A172 (cell line): ENCODE measurements around the gene FOXK2. TPM values are rescaled to one million over a fixed set of nuclear protein-coding genes. Genes with fewer than 3 reads are reported as not detected.

Source experiments
- DNase-seq: peaks from one replicate; pipeline ENCODE4 v3.0.0-alpha.2; 2015; ENCODE audit warnings: low spot score
- total RNA-seq: library from RNA; depleted of rRNA; stranded (reverse); fragments of >200 nt; shearing (Covaris generic); gene quantifications from 2 replicates; pipeline ENCODE4 v1.2.3, GENCODE V29; 2014; rRNA removed

FOXK2 gene
- 33.6 and 37.0 TPM in 2 replicates for total RNA-seq

DNA sequence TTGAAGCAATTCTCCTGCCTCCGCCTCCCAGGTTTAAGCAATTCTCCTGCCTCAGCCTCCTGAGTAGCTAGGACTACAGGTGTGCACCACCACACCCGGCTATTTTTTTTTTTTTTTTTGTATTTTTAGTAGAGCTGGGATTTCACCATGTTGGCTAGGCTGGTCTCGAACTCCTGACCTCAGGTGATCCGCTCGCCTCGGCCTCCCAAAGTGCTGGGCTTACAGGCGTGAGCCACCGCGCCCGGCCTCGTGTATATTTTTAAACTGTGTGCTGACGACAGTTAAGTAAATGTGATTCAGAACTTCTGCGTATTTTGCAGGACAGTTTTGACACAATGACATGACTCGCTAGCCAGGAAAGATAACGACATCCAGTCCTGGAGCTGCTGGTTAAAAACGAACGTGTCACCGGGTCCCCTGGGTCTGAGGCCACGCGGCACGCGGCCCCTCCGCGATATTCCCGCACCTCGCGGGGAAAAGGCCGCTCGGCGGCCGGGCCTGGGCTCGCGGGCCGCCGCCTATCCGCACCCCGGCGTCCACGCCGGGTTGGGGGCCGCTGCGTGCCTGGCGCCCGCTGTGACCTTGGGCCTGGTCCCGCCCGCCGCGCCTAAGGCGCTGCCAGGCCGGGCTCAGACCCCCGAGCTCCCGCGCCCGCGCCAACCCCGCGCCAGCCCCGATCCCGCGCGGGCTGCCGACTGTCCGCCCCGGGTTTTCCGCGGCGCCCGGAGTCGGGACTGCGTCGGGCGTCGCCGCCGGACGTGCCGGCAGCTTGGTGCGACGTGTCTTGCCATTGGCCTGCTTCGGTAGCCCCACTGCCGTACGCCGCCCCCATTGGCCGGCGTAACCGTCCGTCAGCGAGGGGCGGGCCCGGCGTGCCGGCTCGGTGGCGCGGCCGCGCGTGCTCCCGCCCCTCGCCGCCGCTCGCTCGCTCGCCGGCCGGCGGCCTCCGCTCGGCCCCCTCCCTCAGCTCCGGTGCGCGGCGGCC, at the start of gene FOXK2:
FOXK2 (plus strand) TSS at position 907 of the 985 bp plus-strand sequence. CDS start 157 bp downstream, outside the sequence.
- DNase-seq = peak; percentile 84

GRCh38 chr17:82470065-82470464, 49.5 kb upstream of the FOXK2 start:
- DNase-seq = no peak

DNA sequence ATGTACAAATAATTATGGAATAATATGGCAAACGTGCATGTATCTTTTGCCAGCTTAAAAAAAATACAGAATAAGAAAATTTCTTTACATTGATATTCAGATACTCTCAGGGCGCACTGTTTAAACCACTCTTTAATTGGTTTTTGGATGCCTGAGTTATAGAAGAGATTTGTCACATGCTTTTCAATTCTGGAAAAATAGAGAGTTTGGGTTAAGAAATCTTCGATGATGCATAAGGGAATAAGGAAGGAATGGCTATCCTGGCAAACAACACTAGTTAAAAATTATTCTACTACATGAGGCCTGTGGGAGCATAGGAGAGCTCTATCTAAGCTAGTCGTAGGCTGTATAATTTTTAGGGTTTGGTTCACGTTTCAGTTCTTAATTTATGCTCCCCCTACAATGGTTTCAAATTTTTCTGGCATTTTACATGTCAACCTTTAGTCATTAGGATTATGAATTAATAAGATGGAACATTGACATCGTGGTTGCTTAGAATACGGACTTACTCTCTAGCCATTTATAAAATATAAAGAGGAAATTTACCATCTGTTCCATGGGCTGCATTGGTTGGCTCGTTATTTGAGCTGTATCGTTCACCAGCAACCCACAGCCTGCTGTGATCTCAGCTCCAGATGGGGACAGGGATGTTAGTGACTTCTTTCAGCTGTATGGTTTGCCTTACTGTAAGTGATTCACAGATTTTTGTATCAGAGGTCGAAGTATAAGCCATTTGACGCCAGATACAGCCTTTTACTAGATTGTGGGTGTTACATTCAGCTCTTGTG, 45.1 kb upstream of the FOXK2 start:
- no peak for DNase-seq

- DNase-seq = peak; percentile 56
These were observed 44.1 kb upstream of the FOXK2 start for GRCh38 chr17:82475458-82475857.

DNA sequence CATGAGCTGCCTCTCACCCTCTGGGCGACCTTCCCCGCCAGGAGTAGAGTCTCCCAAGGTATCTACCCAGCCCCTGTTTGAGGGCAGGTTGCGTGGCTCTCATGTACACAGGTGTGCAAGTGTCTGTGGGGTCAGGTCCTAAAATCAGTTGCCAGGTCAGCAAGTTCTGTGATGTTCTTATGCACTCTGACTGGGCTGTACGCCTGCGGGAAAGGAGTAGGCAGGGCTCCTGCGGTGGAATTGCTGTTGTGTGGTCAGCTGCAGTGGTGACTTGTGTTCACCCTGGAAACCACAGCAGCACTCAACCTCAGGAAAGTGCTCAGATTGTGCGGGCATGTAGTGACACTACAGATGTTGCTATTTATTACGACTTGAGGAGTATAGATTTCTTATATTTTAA, 41.6 kb upstream of the FOXK2 start:
- DNase-seq = peak; percentile 25

DNA sequence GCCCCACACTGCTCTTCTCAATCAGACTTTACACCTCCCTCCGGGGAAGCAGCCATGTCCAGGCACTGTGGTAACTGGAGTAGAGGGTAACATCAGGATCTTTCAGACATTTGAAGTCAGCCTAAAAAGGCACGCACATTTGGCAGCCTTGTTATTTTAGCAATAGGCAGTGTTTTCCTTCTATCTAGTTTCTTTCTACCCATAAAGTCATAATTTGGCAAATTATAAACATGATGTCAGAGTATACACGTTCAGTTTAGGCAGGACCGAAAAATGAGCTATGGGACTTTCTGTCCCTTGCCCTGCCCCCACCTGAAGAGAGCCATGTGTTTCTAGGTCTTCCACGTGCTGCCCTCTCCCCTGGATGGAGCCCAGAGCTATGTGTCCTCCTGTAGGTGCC, 39.9 kb upstream of the FOXK2 start:
- DNase-seq = no peak

- DNase-seq = no peak
These were observed 39.2 kb upstream of the FOXK2 start for GRCh38 chr17:82480318-82480717.

DNA sequence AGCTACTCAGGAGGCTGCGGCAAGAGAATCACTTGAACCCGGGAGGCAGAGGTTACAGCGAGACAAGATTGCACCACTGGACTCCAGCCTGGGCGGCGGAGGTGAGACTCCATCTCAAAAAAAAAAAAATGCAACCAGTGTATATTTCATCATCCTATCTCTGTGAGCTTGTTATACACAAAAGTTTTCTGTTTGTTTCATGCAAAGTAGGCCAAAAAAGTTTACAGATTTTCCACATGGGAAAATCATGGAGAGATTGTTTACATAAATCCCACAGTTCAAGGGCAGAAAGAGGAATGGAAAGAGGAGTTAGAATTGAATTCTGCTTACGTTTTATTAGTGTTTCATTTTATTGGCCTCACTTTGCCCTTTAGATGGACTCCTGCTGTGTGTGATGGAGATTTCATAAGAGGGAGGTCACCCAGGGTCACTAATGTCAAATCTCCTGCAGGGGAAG, 36.3 kb upstream of the FOXK2 start:
- DNase-seq = no peak

GRCh38 chr17:82483836-82484235, 35.7 kb upstream of the FOXK2 start:
- no peak for DNase-seq

GRCh38 chr17:82486231-82487094, 33.1 kb upstream of the FOXK2 start:
- no peak for DNase-seq

- no peak for DNase-seq
These were observed 31.6 kb upstream of the FOXK2 start for GRCh38 chr17:82487910-82488309.

DNA sequence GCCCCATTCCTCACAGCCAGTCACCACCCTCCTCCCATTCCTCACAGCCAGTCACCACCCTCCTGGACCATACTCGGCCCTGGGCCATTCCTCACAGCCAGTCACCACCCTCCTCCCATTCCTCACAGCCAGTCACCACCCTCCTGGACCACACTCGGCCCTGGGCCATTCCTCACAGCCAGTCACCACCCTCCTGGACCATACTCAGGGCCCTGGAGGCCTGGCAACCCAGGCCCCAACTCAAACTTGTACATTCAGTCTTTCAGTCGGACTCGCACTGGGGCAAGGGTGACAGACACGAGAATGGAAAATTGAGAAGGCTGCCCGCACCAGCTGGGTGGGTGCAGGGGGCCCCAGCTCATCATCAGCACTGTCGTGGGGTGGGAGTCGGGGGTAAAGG, 30.4 kb upstream of the FOXK2 start:
- DNase-seq = peak; percentile 38

DNA sequence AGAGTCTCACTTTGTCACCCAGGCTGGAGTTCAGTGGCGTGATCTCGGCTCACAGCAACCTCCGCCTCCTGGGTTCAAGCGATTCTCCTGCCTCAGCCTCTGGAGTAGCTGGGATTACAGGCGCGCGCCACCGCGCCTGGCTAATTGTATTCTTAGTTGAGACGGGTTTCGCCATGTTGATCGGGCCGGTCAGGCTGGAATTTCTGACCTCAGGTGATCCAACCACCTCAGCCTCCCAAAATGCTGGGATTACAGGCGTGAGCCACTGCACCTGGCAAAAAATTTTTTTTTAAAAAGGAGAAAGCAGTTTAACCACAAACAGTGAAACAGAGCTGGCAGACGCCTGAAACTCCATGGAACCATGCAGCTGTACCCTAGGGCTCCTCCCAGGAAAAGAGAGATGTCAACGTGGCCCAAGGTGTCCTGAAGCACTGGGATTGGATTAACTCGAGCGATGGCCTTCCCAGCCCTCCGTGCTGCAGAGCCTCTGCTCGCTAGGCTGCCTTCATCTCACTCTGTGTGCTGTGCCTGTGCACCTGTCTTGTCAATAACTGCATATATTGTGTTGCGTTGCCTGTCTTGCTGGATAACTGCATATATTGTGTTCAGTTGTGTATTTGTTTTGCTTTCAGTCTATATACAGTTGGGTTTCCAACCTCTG, 29.6 kb upstream of the FOXK2 start:
- DNase-seq = no peak

GRCh38 chr17:82490512-82491195, 28.9 kb upstream of the FOXK2 start:
- DNase-seq = no peak

GRCh38 chr17:82491196-82491530, 28.4 kb upstream of the FOXK2 start:
- no peak for DNase-seq

DNA sequence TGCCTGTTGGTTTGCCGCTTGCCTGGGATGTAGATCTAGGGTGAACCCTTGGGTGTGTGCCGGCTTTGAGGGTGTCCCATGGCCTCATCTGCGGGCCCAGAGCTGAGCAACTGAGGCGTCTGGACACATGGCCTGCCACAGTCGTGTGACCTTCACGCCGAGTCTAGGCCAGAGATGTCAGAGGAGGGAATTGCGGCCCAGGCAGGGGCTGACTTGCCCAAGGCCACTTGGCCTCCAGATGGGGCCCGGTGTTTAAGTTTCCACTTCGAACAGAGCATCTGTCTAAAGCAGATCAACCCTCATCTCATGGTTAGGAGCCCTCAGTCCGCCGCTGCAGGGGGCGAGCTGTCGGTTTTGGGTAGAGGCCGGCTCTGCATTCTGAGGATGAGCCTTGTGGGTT, 28.0 kb upstream of the FOXK2 start:
- DNase-seq = no peak

- DNase-seq = peak; percentile 84
These were observed 26.8 kb upstream of the FOXK2 start for GRCh38 chr17:82492643-82493225.

DNA sequence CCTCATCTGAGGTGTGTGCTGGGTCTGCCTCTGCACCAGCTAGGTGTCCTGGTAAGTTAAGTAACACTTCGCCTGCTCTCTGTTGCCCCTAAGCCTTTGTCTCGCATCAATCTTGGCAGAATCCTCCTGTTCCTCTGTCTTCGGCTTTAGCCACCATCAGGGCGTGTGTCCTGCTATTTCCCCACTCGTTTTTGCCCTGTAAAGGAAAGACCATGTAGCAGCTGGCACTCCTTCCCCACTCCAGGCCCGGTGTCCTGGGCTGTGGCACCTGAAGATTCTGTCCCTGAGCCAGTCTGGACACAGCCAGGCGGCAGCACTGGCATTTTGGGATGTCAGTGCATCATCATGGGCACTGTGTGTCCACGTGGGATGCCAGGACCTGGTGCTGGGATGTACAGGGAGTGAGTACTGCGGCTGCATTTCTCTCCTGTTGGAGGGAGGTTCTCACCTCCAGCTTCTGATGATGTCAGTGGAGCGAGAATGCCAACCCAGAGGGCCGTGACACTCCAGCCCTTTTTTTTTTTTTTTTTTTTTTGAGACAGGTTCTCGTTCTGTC, 26.2 kb upstream of the FOXK2 start:
- peak; percentile 42 for DNase-seq

GRCh38 chr17:82494236-82495055, 25.1 kb upstream of the FOXK2 start:
- DNase-seq = peak; percentile 99
